Measurements from ENCODE around the gene MCL1.
"Not testable (repeated sequence)": the region's sequence is repeated elsewhere in the genome, so short reads cannot be mapped to it uniquely, and the experiment has no call there.

Gene MCL1

GRCh38 chr1:150579110-150579944 is at the start of gene MCL1:
MCL1 (minus strand) TSS chr1:150579610; CDS start chr1:150579530, 80 bp downstream.
- peak; percentile 96 for DNase-seq

DNA sequence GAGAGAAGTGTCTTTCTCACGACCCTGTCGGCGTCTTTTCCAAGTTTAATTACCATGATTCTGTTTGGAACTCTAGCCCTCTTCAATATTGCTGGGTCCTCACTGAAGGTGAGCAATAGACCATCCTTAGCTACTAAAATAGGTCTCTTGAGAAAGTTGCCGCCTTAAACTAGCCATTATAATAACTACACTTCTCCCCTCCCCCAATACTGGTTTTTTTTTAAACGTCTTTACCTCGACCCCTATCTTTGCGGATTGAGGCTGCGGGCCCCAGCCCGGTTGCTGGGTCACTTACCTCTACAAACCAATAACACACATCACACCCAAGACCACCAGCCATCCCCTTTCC is 49.3 kb upstream of the MCL1 start:
- no peak for DNase-seq

GRCh38 chr1:150627826-150628410 is 48.5 kb upstream of the MCL1 start:
- DNase-seq = peak; percentile 7

GRCh38 chr1:150626150-150626549 is 46.7 kb upstream of the MCL1 start:
- DNase-seq = no peak

DNA sequence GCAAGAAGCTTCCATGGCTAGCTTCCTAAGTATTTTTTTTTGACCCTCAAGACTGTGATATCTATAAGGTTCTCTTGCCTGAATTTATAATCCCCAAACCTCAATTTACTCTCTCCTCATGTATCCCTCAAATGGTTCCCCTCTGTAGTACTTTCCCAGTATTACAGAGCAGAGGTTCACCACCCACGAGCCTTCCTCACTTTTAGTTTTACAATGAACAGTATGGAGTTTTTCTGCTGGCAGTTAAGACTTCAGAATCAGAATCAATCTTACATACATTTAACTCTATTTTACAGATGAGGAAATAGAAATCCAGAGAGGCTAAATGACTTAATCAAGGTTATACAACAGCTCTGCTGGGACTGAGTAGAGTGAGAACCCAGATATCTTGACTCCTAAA is 45.1 kb upstream of the MCL1 start:
- DNase-seq = not testable (repeated sequence)

DNA sequence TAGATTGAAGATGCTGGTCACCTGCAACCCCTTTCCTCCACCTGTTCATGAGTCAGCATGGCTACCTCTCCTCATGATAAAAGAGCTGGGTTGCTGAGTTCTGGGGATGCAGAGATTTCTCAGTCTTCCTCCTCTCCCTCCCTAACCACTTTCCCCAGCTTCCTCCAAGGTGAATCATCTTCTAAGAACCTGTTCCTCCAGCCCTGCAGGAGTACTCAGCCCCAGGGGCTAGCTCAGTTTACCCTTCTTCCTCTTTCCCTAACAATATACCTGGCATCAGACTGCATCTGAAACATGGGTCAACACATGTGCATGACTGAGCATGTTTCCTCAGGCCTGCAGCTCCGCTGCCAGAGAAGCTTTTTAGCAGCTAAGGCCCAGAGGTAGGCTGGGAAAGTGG is 44.7 kb upstream of the MCL1 start:
- DNase-seq = not testable (repeated sequence)

- no peak for DNase-seq
Measured at GRCh38 chr1:150622303-150622975, 43.0 kb upstream of the MCL1 start.

DNA sequence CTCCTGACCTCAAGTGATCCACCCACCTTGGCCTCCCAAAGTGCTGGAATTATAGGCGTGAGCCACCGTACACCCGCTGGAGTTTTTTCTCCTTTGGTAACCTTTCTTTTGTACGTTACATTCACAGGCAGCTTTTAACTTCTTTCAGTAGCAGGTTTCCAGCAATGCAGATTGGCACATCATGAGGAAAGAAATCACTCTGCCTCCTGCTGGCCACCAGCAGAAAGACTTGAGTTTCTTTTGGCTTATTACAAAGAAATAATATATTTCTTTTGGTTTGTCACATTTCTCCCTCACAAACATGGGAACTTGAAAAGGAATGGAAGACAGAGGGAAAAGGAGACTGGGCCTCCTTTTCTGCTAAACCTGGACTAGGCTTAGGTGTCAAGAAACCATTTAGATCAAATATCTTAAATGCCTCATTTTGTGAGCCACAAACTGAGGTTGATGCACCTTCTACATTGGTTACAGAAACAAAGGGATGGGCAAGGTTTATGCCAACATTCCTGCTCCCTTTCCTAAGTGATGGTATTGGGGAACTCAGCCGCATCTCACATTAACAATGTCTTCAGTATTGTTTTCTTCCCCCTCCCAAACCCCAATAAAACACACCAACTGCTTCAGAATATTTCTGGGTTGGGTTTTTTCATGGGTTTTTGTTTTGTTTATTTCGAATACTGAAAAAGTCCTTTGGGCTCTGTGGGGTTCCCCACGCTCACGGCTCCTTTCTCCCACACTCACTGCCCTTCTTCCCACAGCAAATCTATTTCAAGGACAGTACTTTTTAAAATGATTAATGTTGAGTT is 42.3 kb upstream of the MCL1 start:
- DNase-seq = peak; percentile 7

DNA sequence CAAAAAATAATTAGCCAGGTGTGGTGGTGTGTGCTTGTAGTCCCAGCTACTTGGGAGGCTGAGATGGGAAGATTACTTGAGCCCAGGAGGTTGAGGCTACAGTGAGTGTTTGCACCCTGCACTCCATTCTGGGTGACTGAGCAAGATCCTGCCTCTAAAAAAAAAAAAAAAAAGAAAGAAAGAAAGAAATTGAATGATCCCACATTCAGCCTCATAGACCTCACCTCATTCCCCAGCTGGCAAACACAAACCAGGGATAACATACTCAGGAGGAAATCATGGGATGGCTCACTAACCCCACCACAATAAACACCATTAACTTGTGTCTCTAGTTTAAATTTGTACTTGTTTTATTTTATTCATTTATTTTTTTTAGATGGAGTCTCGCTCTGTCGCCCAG is 41.5 kb upstream of the MCL1 start:
- DNase-seq = no peak

DNA sequence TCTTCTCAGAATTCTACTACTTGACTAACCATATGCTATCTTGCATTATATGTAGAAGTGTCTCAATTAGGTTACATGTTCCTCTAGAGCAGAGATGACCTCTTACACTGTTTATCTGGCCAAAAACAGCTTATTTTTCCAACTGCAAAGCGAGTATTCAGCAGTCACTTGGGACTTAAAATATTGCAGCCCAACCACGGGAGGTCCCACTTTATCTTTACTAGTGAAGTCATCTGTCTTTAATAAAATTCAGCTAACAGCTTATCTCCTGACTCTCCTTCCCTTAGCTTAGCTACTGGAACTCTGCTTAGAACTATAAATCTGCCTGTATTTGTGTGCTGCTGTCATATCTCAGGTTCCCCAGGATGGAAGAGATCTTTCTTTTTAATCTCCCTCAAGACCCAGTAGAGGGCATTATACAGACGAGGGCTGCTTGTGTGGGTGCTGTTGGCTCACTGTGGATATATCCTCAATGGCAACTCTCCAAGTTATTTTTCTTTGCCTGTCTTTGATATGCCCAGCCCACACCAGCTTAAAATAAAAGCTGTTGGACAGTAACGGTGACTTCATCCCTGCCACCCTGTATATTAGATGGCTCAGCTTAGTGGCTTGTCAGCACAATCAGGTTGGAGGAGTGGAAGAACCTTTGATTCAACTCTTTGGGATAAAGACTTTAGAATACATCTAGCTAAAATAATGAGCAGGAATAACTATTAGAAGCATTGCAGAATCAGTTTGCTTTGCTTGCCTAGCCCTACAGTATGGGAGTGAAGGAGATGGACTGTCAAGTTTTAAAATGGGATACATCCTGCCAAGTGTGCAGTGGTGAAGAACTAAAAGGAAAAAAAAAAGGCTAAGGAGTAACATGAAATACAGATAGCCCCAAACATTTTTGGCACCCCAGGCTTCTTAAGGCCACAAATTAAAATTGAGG is 40.4 kb upstream of the MCL1 start:
- DNase-seq = peak; percentile 41

DNA sequence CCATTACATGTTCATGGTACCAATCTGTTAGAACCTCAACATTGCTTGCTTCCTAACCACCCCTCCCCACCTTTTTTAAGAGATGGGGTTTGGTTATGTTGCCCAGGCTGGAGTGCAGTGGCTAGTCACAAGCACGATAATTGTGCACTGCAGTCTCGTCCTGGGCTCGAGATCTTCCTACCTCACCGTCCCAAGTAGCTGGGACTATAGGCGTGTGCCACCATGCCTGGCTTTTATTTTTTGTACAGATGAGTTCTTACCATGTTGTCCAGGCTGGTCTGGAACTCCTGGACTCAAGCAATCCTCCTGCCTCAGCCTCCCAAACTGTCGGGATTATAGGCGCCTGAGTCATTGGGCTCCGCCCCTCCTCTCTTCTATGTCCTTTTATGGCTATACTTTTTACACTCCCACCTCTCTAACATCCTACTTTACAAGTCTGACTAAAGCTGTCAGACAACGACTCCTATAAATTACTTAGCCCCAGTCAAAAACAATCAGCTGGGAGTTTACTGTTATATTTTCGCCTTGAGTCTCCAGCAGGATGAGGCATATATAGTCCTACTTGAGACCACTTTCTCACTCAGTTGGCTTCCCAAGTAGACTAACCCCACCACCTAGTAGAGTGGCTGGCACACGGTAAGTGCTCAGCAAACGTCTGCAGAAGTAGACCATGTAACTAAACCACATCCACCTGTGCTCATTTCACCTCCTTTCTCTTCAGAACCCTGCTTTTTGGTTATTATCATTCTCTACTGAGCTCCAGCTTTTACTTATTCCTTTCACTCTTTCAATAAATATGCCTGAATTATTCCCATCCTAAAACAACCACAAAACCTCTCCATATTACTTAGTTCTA is 36.2 kb upstream of the MCL1 start:
- DNase-seq = no peak

GRCh38 chr1:150613061-150613920 is 33.9 kb upstream of the MCL1 start:
- peak; percentile 93 for DNase-seq

DNA sequence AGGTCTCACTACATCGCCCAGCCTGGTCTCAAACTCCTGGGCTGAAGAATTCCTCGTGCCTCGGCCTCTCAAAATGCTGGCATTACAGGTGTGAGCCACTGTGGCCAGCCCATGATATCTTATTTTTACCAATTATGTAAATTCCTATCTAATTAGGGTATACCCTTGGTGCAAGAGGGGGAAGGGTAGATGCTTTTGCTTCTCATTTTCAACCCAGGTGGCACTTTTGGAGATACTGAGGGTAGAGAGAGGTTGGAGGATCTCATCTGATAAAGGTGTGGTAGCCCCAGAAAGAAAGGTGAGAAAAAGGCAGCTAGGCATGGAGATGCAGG is 32.6 kb upstream of the MCL1 start:
- DNase-seq = no peak

- DNase-seq = no peak
Measured at GRCh38 chr1:150610576-150610975, 31.2 kb upstream of the MCL1 start.

GRCh38 chr1:150609732-150610131 is 30.3 kb upstream of the MCL1 start:
- no peak for DNase-seq

DNA sequence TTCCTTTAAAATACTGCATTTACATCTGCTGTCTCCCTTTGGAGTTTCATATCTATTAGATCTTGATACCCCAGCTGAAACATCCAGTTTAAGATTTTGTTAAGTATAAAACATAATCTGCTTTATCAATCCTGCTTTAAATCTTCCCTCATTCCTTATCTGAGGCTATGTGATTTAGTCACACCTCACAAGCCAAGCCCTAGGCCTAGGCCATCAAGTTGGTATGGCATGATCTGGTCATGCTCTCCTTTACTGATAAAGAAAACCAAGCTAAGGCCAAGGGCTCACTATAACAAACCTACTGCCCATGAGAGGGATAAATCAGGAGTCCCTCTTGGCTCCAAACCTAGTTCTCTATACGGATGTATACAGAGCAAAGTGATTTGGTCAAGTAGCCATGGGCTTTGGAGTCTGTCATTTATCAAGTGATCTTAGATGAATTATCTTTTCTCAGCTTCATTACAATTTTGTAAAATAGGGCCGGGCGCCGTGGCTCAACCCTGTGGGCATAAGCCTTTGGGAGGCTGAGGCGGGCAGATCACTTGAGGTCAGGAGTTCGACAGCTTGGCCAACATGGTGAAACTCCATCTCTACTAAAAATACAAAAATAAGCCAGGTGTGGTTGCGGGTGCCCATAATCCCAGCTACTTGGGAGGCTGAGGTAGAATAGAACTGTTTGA is 27.2 kb upstream of the MCL1 start:
- no peak for DNase-seq

- DNase-seq = not testable (repeated sequence)
Measured at GRCh38 chr1:150605451-150605731, 26.0 kb upstream of the MCL1 start.

DNA sequence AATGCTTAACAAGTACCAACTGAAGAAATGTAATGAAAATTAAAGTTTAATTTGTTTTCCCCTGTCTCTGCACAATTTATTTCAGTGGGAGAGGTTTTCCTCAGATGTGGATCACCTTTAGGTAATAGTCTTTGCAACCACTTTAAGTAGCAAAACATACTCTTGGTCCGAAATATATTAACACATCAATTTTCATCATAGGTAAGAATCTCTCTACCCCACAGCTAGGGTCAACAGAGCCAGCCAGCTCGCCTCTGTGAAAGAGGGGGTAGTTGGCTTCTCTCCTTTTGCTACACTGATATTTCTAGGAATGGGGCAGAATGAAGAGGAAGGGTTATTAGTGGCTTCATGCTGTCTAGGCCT is 24.8 kb upstream of the MCL1 start:
- no peak for DNase-seq

DNA sequence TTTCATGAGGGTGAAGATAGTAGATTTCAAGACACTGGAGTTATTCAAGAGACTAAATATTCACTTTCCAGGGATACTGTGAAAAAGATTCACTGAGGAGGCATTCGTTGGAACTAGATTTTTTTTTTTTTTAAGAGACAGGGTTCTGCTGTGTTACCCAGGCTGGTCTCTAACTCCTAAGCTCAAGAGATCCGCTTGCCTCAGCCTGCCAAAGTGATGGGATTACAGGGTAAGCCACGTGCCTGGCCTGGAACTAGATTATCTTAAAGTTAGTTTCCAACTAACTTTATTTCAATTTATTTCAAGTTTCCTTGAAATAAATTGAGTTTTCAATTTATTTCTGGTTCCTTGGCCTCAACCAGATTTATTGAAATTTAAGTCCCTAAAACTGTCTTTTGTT is 24.3 kb upstream of the MCL1 start:
- DNase-seq = no peak

DNA sequence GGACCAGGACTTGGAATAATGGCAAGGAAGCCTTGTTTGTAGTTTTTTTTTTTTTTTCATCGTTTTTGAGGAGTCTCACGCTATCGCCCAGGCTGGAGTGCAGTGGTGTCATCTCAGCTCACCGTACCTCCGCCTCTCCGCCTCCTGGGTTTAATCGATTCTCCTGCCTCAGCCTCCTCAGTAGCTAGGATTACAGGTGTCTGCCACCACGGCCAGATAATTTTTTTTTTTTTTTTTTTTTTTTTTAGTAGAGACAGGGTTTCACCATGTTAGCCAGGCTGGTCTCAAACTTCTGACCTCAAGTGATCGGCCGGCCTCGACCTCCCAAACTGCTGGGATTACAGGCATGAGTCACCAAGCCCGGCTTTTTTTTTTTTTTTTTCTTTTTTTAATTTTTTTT is 23.0 kb upstream of the MCL1 start:
- DNase-seq = not testable (repeated sequence)
